Keratinocyte (primary cell): ENCODE data around the gene TMEM176B.

Experiments
- EZH2 ChIP-seq: IDR thresholded peaks from one replicate; pipeline ENCODE4 v1.6.1; 2012; ENCODE audit warnings: inconsistent platforms, mild to moderate bottlenecking, low read length, moderate library complexity
- TF ChIP-seq, protein P1 (sequence below), 3 experiments: IDR thresholded peaks in 1 of 3; conservative IDR thresholded peaks in 1 of 3; optimal IDR thresholded peaks in 1 of 3; 2 replicates in 2 of 3; 3 replicates in 1 of 3; pipeline versions ENCODE3 to v1.5.1; 2011; ENCODE audit warnings: low read length in 3 of 3, mild to moderate bottlenecking in 3 of 3, moderate library complexity in 2 of 3, control low read depth in 1 of 3, inconsistent platforms in 1 of 3; ENCODE audit not compliant: insufficient read depth in 2 of 3; ENCODE audit errors: extremely low read depth in 1 of 3

DNA sequence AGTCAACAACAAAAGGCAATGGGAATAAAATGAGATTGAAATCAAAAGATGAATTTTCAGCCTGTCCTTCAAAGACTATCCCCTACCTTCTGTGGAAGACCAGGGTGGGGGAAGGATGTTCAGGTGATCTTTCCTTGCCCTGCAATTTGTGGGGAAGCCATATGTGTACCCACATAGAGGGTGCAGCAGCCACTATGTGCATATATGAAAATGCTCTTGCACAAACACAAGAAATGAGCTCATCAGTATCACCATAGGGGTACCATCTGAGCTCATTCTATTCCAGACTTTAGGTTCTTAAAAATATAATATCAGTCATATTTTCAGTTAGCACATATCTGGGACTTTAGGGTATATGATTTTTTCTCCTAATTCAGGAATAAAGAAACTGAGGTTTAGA, 45.2 kb downstream of the TMEM176B start:
- TF ChIP-seq, protein P1, sequence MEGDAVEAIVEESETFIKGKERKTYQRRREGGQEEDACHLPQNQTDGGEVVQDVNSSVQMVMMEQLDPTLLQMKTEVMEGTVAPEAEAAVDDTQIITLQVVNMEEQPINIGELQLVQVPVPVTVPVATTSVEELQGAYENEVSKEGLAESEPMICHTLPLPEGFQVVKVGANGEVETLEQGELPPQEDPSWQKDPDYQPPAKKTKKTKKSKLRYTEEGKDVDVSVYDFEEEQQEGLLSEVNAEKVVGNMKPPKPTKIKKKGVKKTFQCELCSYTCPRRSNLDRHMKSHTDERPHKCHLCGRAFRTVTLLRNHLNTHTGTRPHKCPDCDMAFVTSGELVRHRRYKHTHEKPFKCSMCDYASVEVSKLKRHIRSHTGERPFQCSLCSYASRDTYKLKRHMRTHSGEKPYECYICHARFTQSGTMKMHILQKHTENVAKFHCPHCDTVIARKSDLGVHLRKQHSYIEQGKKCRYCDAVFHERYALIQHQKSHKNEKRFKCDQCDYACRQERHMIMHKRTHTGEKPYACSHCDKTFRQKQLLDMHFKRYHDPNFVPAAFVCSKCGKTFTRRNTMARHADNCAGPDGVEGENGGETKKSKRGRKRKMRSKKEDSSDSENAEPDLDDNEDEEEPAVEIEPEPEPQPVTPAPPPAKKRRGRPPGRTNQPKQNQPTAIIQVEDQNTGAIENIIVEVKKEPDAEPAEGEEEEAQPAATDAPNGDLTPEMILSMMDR (optimal IDR thresholded peaks at IDR 0.05 in 1 of 3, IDR thresholded peaks at IDR 0.05 in 1 of 3, conservative IDR thresholded peaks at IDR 0.05 in 1 of 3; ENCODE audit: extremely low read depth in 1 of 3, insufficient read depth in 2 of 3, low read length in 3 of 3): no peak
- no peak for TF ChIP-seq EZH2
